Midbrain (tissue), 1 donor: ENCODE measurements around the gene CALML3.

ENCODE experiments used
- DNase-seq: peaks from one replicate; lab custom pipeline; 2025; lab: John Stamatoyannopoulos, UW

Gene CALML3

GRCh38 chr10:5491477-5491876 lies 33.3 kb upstream of the CALML3 start:
- DNase-seq: no peak

- no peak for DNase-seq
Observed at GRCh38 chr10:5492322-5492855, 32.4 kb upstream of the CALML3 start.

GRCh38 chr10:5492929-5493576 lies 31.7 kb upstream of the CALML3 start:
- no peak for DNase-seq

- DNase-seq: no peak
Observed at GRCh38 chr10:5493691-5494090, 31.1 kb upstream of the CALML3 start.

- DNase-seq: no peak
Observed at GRCh38 chr10:5494611-5495010, 30.1 kb upstream of the CALML3 start.

- no peak for DNase-seq
Observed at GRCh38 chr10:5496261-5497250, 28.2 kb upstream of the CALML3 start.

- DNase-seq: no peak
Observed at GRCh38 chr10:5497289-5497688, 27.5 kb upstream of the CALML3 start.

- no peak for DNase-seq
Observed at GRCh38 chr10:5497948-5498730, 26.6 kb upstream of the CALML3 start.

GRCh38 chr10:5498791-5499492 lies 25.8 kb upstream of the CALML3 start:
- DNase-seq: no peak

GRCh38 chr10:5499493-5500140 lies 25.1 kb upstream of the CALML3 start, which contains the start of gene CALML5:
Gene CALML5, minus strand, starts transcription at chr10:5499570. Its CDS starts 132 bp downstream, at chr10:5499438.
- no peak for DNase-seq

GRCh38 chr10:5500162-5500670 lies 24.5 kb upstream of the CALML3 start:
- DNase-seq: no peak

GRCh38 chr10:5500910-5501309 lies 23.9 kb upstream of the CALML3 start:
- no peak for DNase-seq

GRCh38 chr10:5502061-5502521 lies 22.7 kb upstream of the CALML3 start:
- DNase-seq: no peak

GRCh38 chr10:5502571-5503476 lies 21.9 kb upstream of the CALML3 start:
- no peak for DNase-seq

- no peak for DNase-seq
Observed at GRCh38 chr10:5503477-5503835, 21.3 kb upstream of the CALML3 start.

GRCh38 chr10:5504146-5505072 lies 20.4 kb upstream of the CALML3 start:
- no peak for DNase-seq

GRCh38 chr10:5506246-5506645 lies 18.5 kb upstream of the CALML3 start:
- DNase-seq: no peak
